ENCODE results near the gene RASAL1. TPM values are rescaled to one million over a fixed set of nuclear protein-coding genes. Genes with fewer than 3 reads are reported as not detected.
"Not testable (repeated sequence)": the region's sequence is repeated elsewhere in the genome, so short reads cannot be mapped to it uniquely, and the experiment has no call there.

Gene RASAL1
- total RNA-seq, 1 donor from 2014 or later: 0.21 TPM

GRCh38 chr12:113118142-113118541 lies 17.4 kb downstream of the RASAL1 start:
- Mint-ChIP-seq H3K9me3 (ENCODE audit: unreplicated experiment) (no peaks in the 10 kb centered on the region), H3K27ac (ENCODE audit: unreplicated experiment) (no peak overlapping the region), H3K36me3 (ENCODE audit: low read depth, unreplicated experiment) (no peaks in the 10 kb centered on the region), H3K27me3 (ENCODE audit: unreplicated experiment) (peaks cover 1% of the 10 kb centered on the region), H3K4me1 (ENCODE audit: unreplicated experiment) (no peaks in the 10 kb centered on the region), H3K4me3 (ENCODE audit: unreplicated experiment) (no peak overlapping the region)
- TF ChIP-seq, protein P1, sequence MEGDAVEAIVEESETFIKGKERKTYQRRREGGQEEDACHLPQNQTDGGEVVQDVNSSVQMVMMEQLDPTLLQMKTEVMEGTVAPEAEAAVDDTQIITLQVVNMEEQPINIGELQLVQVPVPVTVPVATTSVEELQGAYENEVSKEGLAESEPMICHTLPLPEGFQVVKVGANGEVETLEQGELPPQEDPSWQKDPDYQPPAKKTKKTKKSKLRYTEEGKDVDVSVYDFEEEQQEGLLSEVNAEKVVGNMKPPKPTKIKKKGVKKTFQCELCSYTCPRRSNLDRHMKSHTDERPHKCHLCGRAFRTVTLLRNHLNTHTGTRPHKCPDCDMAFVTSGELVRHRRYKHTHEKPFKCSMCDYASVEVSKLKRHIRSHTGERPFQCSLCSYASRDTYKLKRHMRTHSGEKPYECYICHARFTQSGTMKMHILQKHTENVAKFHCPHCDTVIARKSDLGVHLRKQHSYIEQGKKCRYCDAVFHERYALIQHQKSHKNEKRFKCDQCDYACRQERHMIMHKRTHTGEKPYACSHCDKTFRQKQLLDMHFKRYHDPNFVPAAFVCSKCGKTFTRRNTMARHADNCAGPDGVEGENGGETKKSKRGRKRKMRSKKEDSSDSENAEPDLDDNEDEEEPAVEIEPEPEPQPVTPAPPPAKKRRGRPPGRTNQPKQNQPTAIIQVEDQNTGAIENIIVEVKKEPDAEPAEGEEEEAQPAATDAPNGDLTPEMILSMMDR (IDR thresholded peaks at IDR 0.05; ENCODE audit: unreplicated experiment): no peak
- DNase-seq (ENCODE audit: low spot score): no peak

GRCh38 chr12:113117684-113118083 lies 17.9 kb downstream of the RASAL1 start:
- not testable (repeated sequence) for H3K4me3 Mint-ChIP-seq (ENCODE audit: unreplicated experiment); DNase-seq (ENCODE audit: low spot score); H3K27ac Mint-ChIP-seq (ENCODE audit: unreplicated experiment); H3K9me3 Mint-ChIP-seq (ENCODE audit: unreplicated experiment); H3K4me1 Mint-ChIP-seq (ENCODE audit: unreplicated experiment); H3K27me3 Mint-ChIP-seq (ENCODE audit: unreplicated experiment); H3K36me3 Mint-ChIP-seq (ENCODE audit: low read depth, unreplicated experiment)

- H3K4me1 Mint-ChIP-seq (ENCODE audit: unreplicated experiment): no peaks in the 10 kb centered on the region
- DNase-seq (ENCODE audit: low spot score): no peak
- no peak overlapping the region for H3K27ac Mint-ChIP-seq (ENCODE audit: unreplicated experiment)
- no peak overlapping the region for H3K4me3 Mint-ChIP-seq (ENCODE audit: unreplicated experiment)
- H3K27me3 Mint-ChIP-seq (ENCODE audit: unreplicated experiment): peaks cover 3% of the 10 kb centered on the region
- TF ChIP-seq, protein P1 (IDR thresholded peaks at IDR 0.05; ENCODE audit: unreplicated experiment): no peak
- no peaks in the 10 kb centered on the region for H3K9me3 Mint-ChIP-seq (ENCODE audit: unreplicated experiment)
- no peaks in the 10 kb centered on the region for H3K36me3 Mint-ChIP-seq (ENCODE audit: low read depth, unreplicated experiment)
These were observed 18.7 kb downstream of the RASAL1 start for GRCh38 chr12:113116875-113117274.

DNA sequence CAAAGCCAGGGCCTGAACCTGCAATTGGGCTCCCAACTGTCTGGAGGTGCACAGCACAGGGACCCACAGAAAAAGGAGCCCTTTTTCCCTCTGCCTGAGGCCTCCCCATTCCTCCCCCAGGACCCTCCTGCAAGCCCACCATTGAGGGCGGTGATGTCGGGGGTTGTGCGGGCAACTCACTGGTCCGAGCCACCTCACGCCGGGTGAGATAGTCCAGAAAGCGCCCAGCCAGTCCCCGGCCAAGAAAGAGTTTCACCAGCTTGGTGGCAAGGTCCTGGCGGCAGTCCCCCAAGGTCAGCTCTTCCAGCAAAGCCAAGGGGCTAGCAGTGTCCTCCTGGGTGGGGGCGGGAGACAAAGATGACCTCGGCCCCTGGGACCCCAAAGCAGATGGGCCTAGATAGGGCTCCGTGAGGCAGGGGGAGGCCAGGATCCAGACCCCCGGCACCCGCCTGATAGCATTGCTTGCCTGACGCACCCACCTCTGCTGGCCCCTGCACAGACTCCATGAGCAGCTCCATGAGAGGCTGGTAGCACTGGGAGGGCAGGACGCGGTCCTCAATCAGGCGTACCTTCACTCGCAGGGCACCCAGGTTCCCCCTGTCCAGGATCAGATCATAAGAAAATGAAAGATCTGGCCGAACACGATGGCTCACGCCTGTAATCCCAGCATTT lies 20.0 kb downstream of the RASAL1 start:
- no peaks in the 10 kb centered on the region for H3K4me1 Mint-ChIP-seq (ENCODE audit: unreplicated experiment)
- H3K36me3 Mint-ChIP-seq (ENCODE audit: low read depth, unreplicated experiment): no peaks in the 10 kb centered on the region
- no peak overlapping the region for H3K4me3 Mint-ChIP-seq (ENCODE audit: unreplicated experiment)
- TF ChIP-seq, protein P1 (IDR thresholded peaks at IDR 0.05; ENCODE audit: unreplicated experiment): no peak
- DNase-seq (ENCODE audit: low spot score): no peak
- peaks cover 3% of the 10 kb centered on the region for H3K27me3 Mint-ChIP-seq (ENCODE audit: unreplicated experiment)
- H3K27ac Mint-ChIP-seq (ENCODE audit: unreplicated experiment): no peak overlapping the region
- H3K9me3 Mint-ChIP-seq (ENCODE audit: unreplicated experiment): no peaks in the 10 kb centered on the region

DNA sequence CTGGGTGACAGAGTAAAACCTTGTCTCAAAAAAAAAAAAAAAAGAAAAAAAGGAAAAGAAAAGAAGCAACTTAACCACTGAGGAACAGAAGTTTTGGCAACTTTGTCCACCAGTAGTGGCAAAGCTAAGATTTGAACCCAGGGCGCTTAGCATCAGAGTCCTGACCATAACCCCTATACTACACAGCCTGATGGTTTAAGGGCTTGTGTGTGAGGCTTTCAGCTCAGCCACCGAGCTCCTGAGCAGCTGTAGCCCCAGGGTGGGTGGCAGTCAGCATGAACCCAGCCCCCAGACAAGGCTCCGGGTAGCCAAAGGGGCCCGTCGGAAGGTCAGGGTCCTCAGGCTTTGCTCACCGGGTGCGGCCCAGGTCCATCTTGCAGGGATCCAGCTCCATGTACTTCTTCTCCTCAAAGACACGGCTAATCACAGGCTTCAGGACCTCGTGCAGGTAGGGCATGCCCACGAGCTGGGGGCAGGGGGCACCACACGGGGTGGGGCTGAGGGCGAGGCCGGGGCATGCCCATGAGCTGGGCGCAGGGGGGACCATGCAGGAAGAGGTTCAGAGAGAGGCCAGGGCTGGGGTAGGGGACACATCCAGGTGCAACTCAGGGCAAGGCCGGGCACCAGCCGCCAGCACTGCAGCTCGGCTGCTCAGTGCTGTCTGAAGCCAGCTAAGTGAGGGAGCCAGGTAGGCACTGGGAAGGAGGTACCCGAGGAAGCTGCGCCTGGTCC lies 20.9 kb downstream of the RASAL1 start:
- H3K4me3 Mint-ChIP-seq (ENCODE audit: unreplicated experiment): no peak overlapping the region
- no peak overlapping the region for H3K27ac Mint-ChIP-seq (ENCODE audit: unreplicated experiment)
- TF ChIP-seq, protein P1 (IDR thresholded peaks at IDR 0.05; ENCODE audit: unreplicated experiment): no peak
- H3K9me3 Mint-ChIP-seq (ENCODE audit: unreplicated experiment): no peaks in the 10 kb centered on the region
- H3K27me3 Mint-ChIP-seq (ENCODE audit: unreplicated experiment): peaks cover 1% of the 10 kb centered on the region
- no peaks in the 10 kb centered on the region for H3K36me3 Mint-ChIP-seq (ENCODE audit: low read depth, unreplicated experiment)
- DNase-seq (ENCODE audit: low spot score): no peak
- H3K4me1 Mint-ChIP-seq (ENCODE audit: unreplicated experiment): no peaks in the 10 kb centered on the region

Data from endothelial cell (in vitro differentiated cells).